Uterus (tissue), 4 donors: ENCODE data around the gene PCDHGA9. TPM values are rescaled to one million over a fixed set of nuclear protein-coding genes. Genes with fewer than 3 reads are reported as not detected.

ENCODE experiments used
- DNase-seq, 2 donors: peaks; one replicate each; pipeline ENCODE4 v3.0.0-alpha.2; 2019 to 2020
- H3K27ac ChIP-seq, 2 donors: fragments of 200-600 bp; sonication (generic); 1 replicate in 1 of 2; 2 replicates in 1 of 2; pipeline ENCODE4 v1.5.1; 2016 to 2018
- H3K27me3 ChIP-seq, 2 donors: fragments of 200-600 bp; sonication (generic); one replicate each; pipeline ENCODE4 v1.5.1; 2018 to 2019; ENCODE audit warnings: control low read depth in 1 of 2
- H3K36me3 ChIP-seq, 2 donors: fragments of 200-600 bp; sonication (generic); one replicate each; pipeline ENCODE4 v1.5.1; 2019; ENCODE audit warnings: control low read depth in 1 of 2
- H3K4me1 ChIP-seq, 2 donors: fragments of 200-600 bp; sonication (generic); one replicate each; pipeline ENCODE4 v1.5.1; 2018 to 2019; ENCODE audit warnings: control low read depth in 1 of 2
- H3K4me3 ChIP-seq, 2 donors: fragments of 200-600 bp; sonication (generic); 1 replicate in 1 of 2; 2 replicates in 1 of 2; pipeline ENCODE4 v1.5.1; 2018 to 2019; ENCODE audit warnings: mild to moderate bottlenecking in 1 of 2
- H3K9me3 ChIP-seq, 2 donors: fragments of 200-600 bp; sonication (generic); one replicate each; pipeline ENCODE4 v1.5.1; 2019; ENCODE audit warnings: control low read depth in 1 of 2
- POLR2A ChIP-seq, 2 donors: fragments of 450-650 bp; IDR thresholded peaks; one replicate each; pipeline ENCODE4 v1.6.1; 2016; ENCODE audit warnings: antibody characterized with exemption in 2 of 2, mild to moderate bottlenecking in 1 of 2, moderate library complexity in 1 of 2
- intact Hi-C: fragments of 100-400 bp; cut with DNase I; formaldehyde crosslinking; loops from one replicate; pipeline ENCODE4 v1.15.1; 2023; ENCODE audit warnings: low total_unique reads
- total RNA-seq, 4 donors: library from RNA; depleted of rRNA in 3 of 4; stranded (reverse); fragments of >200 nt in 3 of 4; gene quantifications; one replicate each; pipeline versions ENCODE4 v1.1.0 to v1.2.4, GENCODE V29; 2014 to 2023
- TF ChIP-seq, protein P1 (sequence below), 4 experiments: fragments of 200-600 bp in 2 of 4; fragments of 450-650 bp in 2 of 4; sonication (generic) in 2 of 4; IDR thresholded peaks; one replicate each; pipeline ENCODE4 v1.5.1; 2016 to 2019; ENCODE audit warnings: antibody characterized with exemption in 4 of 4, mild to moderate bottlenecking in 2 of 4, moderate library complexity in 1 of 4
- donor health status: DM: yes; HTN: yes; CAD: no.

PCDHGA9 gene
- total RNA-seq, 4 donors from 2014 or later: 11.8 to 18.7 (median 16.7) TPM

DNA sequence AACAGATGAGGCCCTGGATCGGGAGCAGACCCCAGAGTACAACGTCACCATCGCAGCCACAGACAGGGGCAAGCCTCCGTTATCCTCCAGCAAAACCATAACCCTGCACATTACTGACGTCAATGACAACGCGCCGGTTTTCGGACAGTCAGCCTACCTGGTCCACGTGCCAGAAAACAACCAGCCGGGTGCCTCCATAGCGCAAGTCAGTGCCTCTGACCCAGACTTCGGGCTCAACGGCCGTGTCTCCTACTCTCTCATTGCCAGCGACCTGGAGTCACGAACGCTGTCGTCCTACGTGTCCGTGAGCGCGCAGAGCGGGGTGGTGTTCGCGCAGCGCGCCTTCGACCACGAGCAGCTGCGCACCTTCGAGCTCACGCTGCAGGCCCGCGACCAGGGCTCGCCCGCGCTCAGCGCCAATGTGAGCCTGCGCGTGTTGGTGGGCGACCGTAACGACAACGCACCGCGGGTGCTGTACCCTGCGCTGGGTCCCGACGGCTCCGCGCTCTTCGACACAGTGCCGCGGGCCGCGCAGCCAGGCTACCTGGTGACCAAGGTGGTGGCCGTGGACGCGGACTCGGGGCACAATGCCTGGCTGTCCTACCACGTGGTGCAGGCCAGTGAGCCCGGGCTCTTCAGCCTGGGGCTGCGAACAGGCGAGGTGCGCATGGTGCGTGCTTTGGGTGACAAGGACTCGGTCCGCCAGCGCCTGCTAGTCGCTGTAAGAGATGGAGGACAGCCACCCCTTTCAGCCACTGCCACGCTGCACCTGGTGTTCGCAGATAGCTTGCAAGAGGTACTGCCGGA lies 16.7 kb downstream of the PCDHGA9 start:
- Histone ChIP-seq H3K4me1 (no peaks in the 10 kb centered on the region), H3K27ac (no peak overlapping the region), H3K27me3 (no peaks in the 10 kb centered on the region), H3K36me3 (no peaks in the 10 kb centered on the region), H3K4me3 (no peak overlapping the region), H3K9me3 (peaks cover 0 to 96% of the 10 kb centered on the region in 2 donors)
- TF ChIP-seq POLR2A (IDR thresholded peaks at IDR 0.05): no peak
- TF ChIP-seq, protein P1, sequence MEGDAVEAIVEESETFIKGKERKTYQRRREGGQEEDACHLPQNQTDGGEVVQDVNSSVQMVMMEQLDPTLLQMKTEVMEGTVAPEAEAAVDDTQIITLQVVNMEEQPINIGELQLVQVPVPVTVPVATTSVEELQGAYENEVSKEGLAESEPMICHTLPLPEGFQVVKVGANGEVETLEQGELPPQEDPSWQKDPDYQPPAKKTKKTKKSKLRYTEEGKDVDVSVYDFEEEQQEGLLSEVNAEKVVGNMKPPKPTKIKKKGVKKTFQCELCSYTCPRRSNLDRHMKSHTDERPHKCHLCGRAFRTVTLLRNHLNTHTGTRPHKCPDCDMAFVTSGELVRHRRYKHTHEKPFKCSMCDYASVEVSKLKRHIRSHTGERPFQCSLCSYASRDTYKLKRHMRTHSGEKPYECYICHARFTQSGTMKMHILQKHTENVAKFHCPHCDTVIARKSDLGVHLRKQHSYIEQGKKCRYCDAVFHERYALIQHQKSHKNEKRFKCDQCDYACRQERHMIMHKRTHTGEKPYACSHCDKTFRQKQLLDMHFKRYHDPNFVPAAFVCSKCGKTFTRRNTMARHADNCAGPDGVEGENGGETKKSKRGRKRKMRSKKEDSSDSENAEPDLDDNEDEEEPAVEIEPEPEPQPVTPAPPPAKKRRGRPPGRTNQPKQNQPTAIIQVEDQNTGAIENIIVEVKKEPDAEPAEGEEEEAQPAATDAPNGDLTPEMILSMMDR (IDR thresholded peaks at IDR 0.05): no peak
- intact Hi-C loops: no loop called here
- DNase-seq: no peak

DNA sequence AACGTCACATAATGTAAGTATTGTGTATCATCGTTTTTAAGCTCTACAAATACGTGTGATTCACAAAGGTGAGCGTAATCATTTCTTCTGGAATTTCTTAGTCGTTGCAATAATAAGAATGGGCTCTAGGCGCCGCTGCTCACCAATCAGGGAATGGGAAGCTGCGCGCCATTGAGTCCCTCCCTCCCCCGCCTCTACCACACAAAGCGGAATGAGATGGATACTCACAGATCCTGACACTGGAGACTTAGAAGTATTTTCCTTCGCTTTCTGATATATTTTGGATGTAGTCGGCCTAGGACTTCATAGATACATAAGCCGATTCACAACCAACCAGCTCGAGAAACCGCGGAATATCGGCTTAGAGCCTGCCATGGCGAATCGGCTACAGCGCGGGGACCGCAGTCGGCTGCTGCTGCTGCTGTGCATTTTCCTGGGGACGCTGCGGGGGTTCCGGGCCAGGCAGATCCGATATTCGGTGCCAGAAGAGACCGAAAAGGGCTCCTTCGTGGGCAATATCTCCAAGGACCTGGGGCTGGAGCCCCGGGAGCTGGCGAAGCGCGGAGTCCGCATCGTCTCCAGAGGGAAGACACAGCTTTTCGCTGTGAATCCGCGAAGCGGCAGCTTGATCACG lies 18.4 kb downstream of the PCDHGA9 start, which contains the start of gene PCDHGA11:
Gene PCDHGA11, plus strand, starts transcription at position 197 of the 634 bp plus-strand sequence. Its CDS starts 177 bp downstream, at position 374.
- DNase-seq: no peak
- Histone ChIP-seq H3K27ac (no peak within 1 kb of the TSS), H3K36me3 (no peaks in the 10 kb centered on the region), H3K27me3 (no peaks in the 10 kb centered on the region), H3K4me3 (no peak within 1 kb of the TSS), H3K9me3 (peaks cover 0 to 98% of the 10 kb centered on the region in 2 donors), H3K4me1 (no peaks in the 10 kb centered on the region)
- intact Hi-C loops: no loop called here
- TF ChIP-seq POLR2A (IDR thresholded peaks at IDR 0.05): no peak
- TF ChIP-seq, protein P1 (IDR thresholded peaks at IDR 0.05): no peak

DNA sequence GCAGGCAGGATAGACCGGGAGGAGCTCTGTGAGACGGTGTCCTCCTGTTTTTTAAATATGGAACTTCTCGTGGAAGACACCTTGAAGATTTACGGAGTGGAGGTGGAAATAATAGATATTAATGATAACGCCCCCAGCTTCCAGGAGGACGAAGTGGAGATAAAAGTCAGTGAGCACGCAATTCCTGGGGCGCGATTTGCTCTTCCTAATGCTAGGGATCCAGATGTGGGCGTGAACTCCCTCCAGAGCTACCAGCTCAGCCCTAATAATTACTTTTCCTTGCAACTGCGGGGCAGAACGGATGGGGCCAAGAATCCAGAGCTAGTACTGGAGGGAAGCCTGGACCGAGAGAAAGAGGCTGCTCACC lies 18.9 kb downstream of the PCDHGA9 start:
- Histone ChIP-seq H3K27ac (no peak overlapping the region), H3K36me3 (no peaks in the 10 kb centered on the region), H3K27me3 (no peaks in the 10 kb centered on the region), H3K9me3 (peaks cover 0 to 98% of the 10 kb centered on the region in 2 donors), H3K4me1 (no peaks in the 10 kb centered on the region), H3K4me3 (no peak overlapping the region)
- intact Hi-C loops: no loop called here
- no peak for DNase-seq
- no peak for TF ChIP-seq POLR2A (IDR thresholded peaks at IDR 0.05)
- TF ChIP-seq, protein P1 (IDR thresholded peaks at IDR 0.05): no peak

DNA sequence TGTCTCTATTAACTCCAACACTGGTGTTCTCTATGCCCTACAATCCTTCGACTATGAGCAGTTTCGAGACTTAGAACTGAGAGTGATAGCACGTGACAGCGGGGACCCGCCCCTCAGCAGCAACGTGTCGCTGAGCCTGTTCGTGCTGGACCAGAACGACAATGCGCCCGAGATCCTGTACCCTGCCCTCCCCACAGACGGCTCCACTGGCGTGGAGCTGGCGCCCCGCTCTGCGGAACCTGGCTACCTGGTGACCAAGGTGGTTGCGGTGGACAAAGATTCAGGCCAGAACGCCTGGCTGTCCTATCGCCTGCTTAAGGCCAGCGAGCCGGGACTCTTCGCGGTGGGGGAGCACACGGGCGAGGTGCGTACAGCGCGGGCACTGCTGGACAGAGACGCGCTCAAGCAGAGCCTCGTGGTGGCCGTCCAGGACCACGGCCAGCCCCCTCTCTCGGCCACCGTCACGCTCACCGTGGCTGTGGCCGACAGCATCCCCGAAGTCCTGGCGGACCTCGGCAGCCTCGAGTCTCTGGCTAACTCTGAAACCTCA lies 20.2 kb downstream of the PCDHGA9 start:
- H3K9me3 ChIP-seq: peaks cover 0 to 98% of the 10 kb centered on the region in 2 donors
- no peaks in the 10 kb centered on the region for H3K4me1 ChIP-seq
- no peaks in the 10 kb centered on the region for H3K36me3 ChIP-seq
- H3K27ac ChIP-seq: no peak overlapping the region
- H3K4me3 ChIP-seq: no peak overlapping the region
- DNase-seq: no peak
- TF ChIP-seq, protein P1 (IDR thresholded peaks at IDR 0.05): no peak
- TF ChIP-seq POLR2A (IDR thresholded peaks at IDR 0.05): no peak
- intact Hi-C loops: no loop called here
- no peaks in the 10 kb centered on the region for H3K27me3 ChIP-seq
